Prostate gland (tissue), 2 donors: ENCODE results near the gene PPP1R2B.

ENCODE experiments used
- POLR2A ChIP-seq: fragments of 450-650 bp; IDR thresholded peaks from one replicate; pipeline ENCODE4 v1.6.1; 2016; ENCODE audit warnings: antibody characterized with exemption, mild to moderate bottlenecking
- POLR2AphosphoS5 ChIP-seq: sonication (generic); formaldehyde crosslinking; IDR thresholded peaks from one replicate; pipeline ENCODE4 v1.6.1; 2017; ENCODE audit warnings: antibody characterized with exemption
- TF ChIP-seq, protein P1 (sequence below), 4 experiments: fragments of 200-600 bp in 2 of 4; fragments of 450-650 bp in 2 of 4; sonication (generic) in 2 of 4; IDR thresholded peaks; 1 replicate in 3 of 4; 2 replicates in 1 of 4; pipeline ENCODE4 v1.5.1; 2016 to 2019; ENCODE audit warnings: antibody characterized with exemption in 4 of 4, mild to moderate bottlenecking in 2 of 4, moderate library complexity in 2 of 4

DNA sequence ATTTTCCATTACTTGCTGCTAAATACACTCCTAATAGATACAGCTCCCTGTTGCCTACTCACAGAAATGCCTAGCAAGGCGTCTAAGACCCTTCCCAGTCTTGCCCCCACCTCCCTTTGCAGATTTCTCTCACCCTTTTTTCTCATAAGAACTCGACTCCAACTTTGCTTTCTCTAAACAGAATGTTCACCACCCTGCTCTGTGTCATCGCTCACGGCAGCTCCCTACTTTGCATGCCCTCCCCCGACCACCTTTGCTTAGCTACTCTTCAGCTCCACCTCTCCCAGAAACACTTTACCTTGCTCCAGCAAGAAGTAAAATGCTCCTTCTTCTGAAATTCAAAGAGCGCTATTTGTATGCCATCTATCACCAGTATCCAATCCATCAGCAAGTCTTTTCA lies 15.2 kb upstream of the PPP1R2B start:
- TF ChIP-seq, protein P1, sequence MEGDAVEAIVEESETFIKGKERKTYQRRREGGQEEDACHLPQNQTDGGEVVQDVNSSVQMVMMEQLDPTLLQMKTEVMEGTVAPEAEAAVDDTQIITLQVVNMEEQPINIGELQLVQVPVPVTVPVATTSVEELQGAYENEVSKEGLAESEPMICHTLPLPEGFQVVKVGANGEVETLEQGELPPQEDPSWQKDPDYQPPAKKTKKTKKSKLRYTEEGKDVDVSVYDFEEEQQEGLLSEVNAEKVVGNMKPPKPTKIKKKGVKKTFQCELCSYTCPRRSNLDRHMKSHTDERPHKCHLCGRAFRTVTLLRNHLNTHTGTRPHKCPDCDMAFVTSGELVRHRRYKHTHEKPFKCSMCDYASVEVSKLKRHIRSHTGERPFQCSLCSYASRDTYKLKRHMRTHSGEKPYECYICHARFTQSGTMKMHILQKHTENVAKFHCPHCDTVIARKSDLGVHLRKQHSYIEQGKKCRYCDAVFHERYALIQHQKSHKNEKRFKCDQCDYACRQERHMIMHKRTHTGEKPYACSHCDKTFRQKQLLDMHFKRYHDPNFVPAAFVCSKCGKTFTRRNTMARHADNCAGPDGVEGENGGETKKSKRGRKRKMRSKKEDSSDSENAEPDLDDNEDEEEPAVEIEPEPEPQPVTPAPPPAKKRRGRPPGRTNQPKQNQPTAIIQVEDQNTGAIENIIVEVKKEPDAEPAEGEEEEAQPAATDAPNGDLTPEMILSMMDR (IDR thresholded peaks at IDR 0.05): no peak
- TF ChIP-seq POLR2A (no peak), POLR2AphosphoS5 (no peak)
